ENCODE data around the gene MBD2.
"Not testable (repeated sequence)": the region's sequence is repeated elsewhere in the genome, so short reads cannot be mapped to it uniquely, and the experiment has no call there.

The MBD2 gene

DNA sequence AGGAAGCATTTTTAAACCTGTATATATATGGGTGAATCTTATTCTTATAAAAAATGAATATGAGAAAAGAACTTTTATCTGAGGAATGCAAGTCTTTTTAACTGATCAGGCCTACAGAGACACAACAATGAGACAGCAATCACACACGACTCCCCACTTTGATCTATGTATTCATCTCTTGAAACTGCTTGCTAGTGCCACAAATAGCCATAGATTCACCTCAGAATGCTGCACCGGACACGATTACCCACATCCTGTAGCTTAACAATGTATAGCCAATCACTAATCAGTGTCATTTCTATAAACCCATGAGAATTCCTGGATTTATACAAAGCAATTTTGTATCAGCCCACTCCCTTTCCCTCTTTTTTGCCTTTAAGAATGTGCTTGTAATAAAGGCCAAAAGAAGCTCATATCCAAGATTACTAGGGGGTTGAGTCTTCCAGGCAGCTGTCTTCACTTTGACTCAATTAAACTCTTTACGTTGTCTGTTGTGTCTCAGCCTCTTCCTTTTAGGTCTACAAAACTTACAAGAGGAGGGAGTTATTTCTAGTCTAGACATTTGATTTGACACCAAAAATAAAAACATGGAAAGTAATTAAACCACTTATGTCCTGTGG lies 94.9 kb downstream of the MBD2 start:
- H3K4me1 Mint-ChIP-seq: peaks cover 6% of the 10 kb centered on the region
- no peak overlapping the region for H3K27ac Mint-ChIP-seq
- TF ChIP-seq, protein P1, sequence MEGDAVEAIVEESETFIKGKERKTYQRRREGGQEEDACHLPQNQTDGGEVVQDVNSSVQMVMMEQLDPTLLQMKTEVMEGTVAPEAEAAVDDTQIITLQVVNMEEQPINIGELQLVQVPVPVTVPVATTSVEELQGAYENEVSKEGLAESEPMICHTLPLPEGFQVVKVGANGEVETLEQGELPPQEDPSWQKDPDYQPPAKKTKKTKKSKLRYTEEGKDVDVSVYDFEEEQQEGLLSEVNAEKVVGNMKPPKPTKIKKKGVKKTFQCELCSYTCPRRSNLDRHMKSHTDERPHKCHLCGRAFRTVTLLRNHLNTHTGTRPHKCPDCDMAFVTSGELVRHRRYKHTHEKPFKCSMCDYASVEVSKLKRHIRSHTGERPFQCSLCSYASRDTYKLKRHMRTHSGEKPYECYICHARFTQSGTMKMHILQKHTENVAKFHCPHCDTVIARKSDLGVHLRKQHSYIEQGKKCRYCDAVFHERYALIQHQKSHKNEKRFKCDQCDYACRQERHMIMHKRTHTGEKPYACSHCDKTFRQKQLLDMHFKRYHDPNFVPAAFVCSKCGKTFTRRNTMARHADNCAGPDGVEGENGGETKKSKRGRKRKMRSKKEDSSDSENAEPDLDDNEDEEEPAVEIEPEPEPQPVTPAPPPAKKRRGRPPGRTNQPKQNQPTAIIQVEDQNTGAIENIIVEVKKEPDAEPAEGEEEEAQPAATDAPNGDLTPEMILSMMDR (IDR thresholded peaks at IDR 0.05; ENCODE audit: unreplicated experiment in 3 of 3): no peak
- H3K9me3 Mint-ChIP-seq: no peaks in the 10 kb centered on the region
- no peaks in the 10 kb centered on the region for H3K27me3 Mint-ChIP-seq (ENCODE audit: low read depth)
- H3K4me3 Mint-ChIP-seq: no peak overlapping the region
- no peaks in the 10 kb centered on the region for H3K36me3 Mint-ChIP-seq (ENCODE audit: low read depth)

DNA sequence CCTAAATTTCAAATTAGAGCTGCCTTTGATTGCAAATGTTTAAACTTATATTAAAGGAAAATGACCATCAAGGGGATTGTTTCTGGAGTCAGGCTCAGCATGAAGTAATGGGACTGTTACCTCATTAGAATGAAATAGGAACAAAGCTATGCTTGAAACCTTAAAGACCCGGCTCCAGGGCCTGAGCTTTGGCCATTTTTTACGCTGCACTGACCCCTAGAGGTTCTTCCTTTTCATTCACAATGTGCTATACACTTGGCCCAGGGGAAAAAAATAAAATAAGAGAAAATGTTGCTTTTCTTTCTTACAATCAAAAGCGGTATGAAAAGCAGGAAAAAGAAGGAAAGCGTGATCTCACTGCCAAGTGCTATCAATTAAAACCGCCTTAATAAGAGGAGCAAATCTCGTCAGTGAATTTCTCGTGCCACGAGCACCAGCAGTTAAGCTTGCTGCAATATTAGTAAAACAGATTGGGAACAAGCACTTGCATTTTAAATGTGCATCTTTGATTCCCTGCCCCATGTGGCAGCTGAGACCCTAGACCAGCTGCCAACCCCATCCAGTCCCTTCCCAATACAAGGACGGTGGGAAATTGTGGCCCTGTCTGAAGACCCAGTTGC lies 96.6 kb downstream of the MBD2 start:
- Mint-ChIP-seq H3K27me3 (ENCODE audit: low read depth) (no peaks in the 10 kb centered on the region), H3K36me3 (ENCODE audit: low read depth) (no peaks in the 10 kb centered on the region), H3K27ac (no peak overlapping the region), H3K9me3 (no peaks in the 10 kb centered on the region), H3K4me3 (no peak overlapping the region), H3K4me1 (peaks cover 6% of the 10 kb centered on the region)
- TF ChIP-seq, protein P1 (IDR thresholded peaks at IDR 0.05; ENCODE audit: unreplicated experiment in 3 of 3): peak; percentile 53 to 64 (median 56)

DNA sequence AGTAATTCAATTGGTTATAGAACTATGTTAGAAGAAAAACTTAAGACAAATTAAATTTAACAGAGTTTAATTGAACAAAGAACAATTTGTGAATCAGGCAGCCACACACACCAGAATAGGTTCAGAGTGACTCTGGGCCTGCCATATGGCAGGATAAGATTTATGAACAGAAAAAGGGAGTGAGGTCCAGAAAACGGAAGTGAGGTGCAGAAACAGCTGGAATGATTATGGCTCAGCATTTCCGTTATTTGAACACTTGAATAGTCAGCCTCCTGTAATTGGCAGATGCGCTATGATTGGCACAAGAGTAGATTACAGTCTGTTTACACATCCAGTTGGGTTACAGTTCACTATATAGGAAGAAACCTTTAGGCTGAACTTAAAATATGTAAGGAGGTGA lies 99.0 kb downstream of the MBD2 start:
- no peaks in the 10 kb centered on the region for H3K27me3 Mint-ChIP-seq (ENCODE audit: low read depth)
- peaks cover 6% of the 10 kb centered on the region for H3K4me1 Mint-ChIP-seq
- no peaks in the 10 kb centered on the region for H3K9me3 Mint-ChIP-seq
- H3K27ac Mint-ChIP-seq: no peak overlapping the region
- TF ChIP-seq, protein P1 (IDR thresholded peaks at IDR 0.05; ENCODE audit: unreplicated experiment in 3 of 3): no peak
- no peak overlapping the region for H3K4me3 Mint-ChIP-seq
- no peaks in the 10 kb centered on the region for H3K36me3 Mint-ChIP-seq (ENCODE audit: low read depth)

GRCh38 chr18:54123720-54124440 lies 100.6 kb downstream of the MBD2 start:
- not testable (repeated sequence) for H3K4me3 Mint-ChIP-seq; H3K36me3 Mint-ChIP-seq (ENCODE audit: low read depth); H3K27ac Mint-ChIP-seq; H3K9me3 Mint-ChIP-seq; H3K27me3 Mint-ChIP-seq (ENCODE audit: low read depth); H3K4me1 Mint-ChIP-seq

DNA sequence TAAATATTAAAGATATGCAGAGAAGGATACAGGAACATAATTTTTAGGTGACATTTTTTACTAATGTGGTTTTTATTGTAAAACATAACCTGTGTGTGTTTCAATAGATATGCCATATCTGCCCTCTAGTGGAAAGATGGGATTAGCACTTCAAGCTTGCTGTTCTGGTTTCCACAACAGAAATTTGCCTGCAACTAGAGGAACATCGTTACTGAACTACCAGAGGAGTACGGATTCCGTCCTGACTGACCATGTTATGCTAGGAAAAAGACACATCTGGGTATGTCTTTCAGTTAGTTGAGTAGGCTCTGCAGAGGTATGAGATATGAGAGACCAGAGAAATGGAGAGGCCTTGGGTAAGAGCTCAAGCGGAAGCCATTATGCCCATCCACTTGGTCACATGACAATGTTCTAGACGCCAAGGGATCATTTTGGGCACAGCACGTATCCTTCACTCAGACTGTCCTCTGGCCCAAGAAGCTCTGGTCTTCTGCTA lies 104.9 kb downstream of the MBD2 start:
- no peaks in the 10 kb centered on the region for H3K9me3 Mint-ChIP-seq
- H3K27ac Mint-ChIP-seq: no peak overlapping the region
- no peaks in the 10 kb centered on the region for H3K36me3 Mint-ChIP-seq (ENCODE audit: low read depth)
- TF ChIP-seq, protein P1 (IDR thresholded peaks at IDR 0.05; ENCODE audit: unreplicated experiment in 3 of 3): peak; percentile 77 to 93 (median 77)
- peaks cover 26% of the 10 kb centered on the region for H3K4me1 Mint-ChIP-seq
- no peaks in the 10 kb centered on the region for H3K27me3 Mint-ChIP-seq (ENCODE audit: low read depth)
- peak overlapping the region in 1 of 3 experiments; percentile 11 for H3K4me3 Mint-ChIP-seq
